Suprapubic skin (tissue), 4 donors: ENCODE data around the gene UMAD1. TPM values are rescaled to one million over a fixed set of nuclear protein-coding genes. Genes with fewer than 3 reads are reported as not detected.

Source experiments
- DNase-seq, 2 donors: peaks; one replicate each; pipeline ENCODE4 v3.0.0-alpha.2; 2019; ENCODE audit warnings: low spot score in 2 of 2
- H3K27ac ChIP-seq: fragments of 200-600 bp; sonication (generic); one replicate; pipeline ENCODE4 v1.5.1; 2019
- H3K27me3 ChIP-seq: fragments of 200-600 bp; sonication (generic); one replicate; pipeline ENCODE4 v1.5.1; 2019
- H3K36me3 ChIP-seq: fragments of 200-600 bp; sonication (generic); one replicate; pipeline ENCODE4 v1.5.1; 2019
- H3K4me1 ChIP-seq: fragments of 200-600 bp; sonication (generic); one replicate; pipeline ENCODE4 v1.5.1; 2019
- H3K4me3 ChIP-seq: fragments of 200-600 bp; sonication (generic); one replicate; pipeline ENCODE4 v1.5.1; 2019; ENCODE audit warnings: mild to moderate bottlenecking
- H3K9me3 ChIP-seq: fragments of 200-600 bp; sonication (generic); one replicate; pipeline ENCODE4 v1.5.1; 2019
- EP300 ChIP-seq: sonication (generic); formaldehyde crosslinking; IDR thresholded peaks from one replicate; pipeline ENCODE4 v1.6.1; 2017; ENCODE audit warnings: antibody characterized with exemption
- POLR2A ChIP-seq, 2 donors: fragments of 450-650 bp; IDR thresholded peaks; one replicate each; pipeline ENCODE4 v1.6.1; 2017; ENCODE audit warnings: antibody characterized with exemption in 2 of 2, mild to moderate bottlenecking in 2 of 2, moderate library complexity in 2 of 2
- POLR2AphosphoS5 ChIP-seq, 3 donors: sonication (generic); formaldehyde crosslinking; IDR thresholded peaks; one replicate each; pipeline ENCODE4 v1.6.1; 2017; ENCODE audit warnings: antibody characterized with exemption in 3 of 3
- WGBS: methylation state at CpG from one replicate; pipeline ENCODE4 v1.1.5; 2018; 5-methylcytosine and 5-hydroxymethylcytosine counted together
- total RNA-seq, 4 donors: library from RNA; depleted of rRNA; stranded (reverse); fragments of >200 nt; gene quantifications; one replicate each; pipeline ENCODE4 v1.1.0, GENCODE V29; 2016
- TF ChIP-seq, protein P1 (sequence below), 2 donors: fragments of 200-600 bp in 1 of 2; fragments of 450-650 bp in 1 of 2; sonication (generic) in 1 of 2; IDR thresholded peaks; one replicate each; pipeline ENCODE4 v1.5.1; 2016 to 2019; ENCODE audit warnings: antibody characterized with exemption in 2 of 2, mild to moderate bottlenecking in 1 of 2, moderate library complexity in 1 of 2

UMAD1 gene
- total RNA-seq, 4 donors from 2014 or later = 9.3 to 28.9 (median 17.7) TPM

- H3K36me3 ChIP-seq = no peaks in the 10 kb centered on the region
- H3K27me3 ChIP-seq = no peaks in the 10 kb centered on the region
- TF ChIP-seq POLR2A (IDR thresholded peaks at IDR 0.05) (no peak), EP300 (no peak), POLR2AphosphoS5 (IDR thresholded peaks at IDR 0.05) (no peak)
- H3K4me3 ChIP-seq = peak overlapping the region; percentile 3
- H3K9me3 ChIP-seq = no peaks in the 10 kb centered on the region
- H3K4me1 ChIP-seq = peaks cover 15% of the 10 kb centered on the region
- DNase-seq = no peak
- WGBS = 92% methylated on average over 4 of the region's 4 CpGs
- peak overlapping the region; percentile 38 for H3K27ac ChIP-seq
These were observed 48.4 kb downstream of the UMAD1 start for GRCh38 chr7:7688956-7689355.

GRCh38 chr7:7693881-7694280 is 53.3 kb downstream of the UMAD1 start:
- no peak overlapping the region for H3K4me3 ChIP-seq
- no peak for TF ChIP-seq POLR2A (IDR thresholded peaks at IDR 0.05)
- no peak for TF ChIP-seq EP300
- TF ChIP-seq, protein P1, sequence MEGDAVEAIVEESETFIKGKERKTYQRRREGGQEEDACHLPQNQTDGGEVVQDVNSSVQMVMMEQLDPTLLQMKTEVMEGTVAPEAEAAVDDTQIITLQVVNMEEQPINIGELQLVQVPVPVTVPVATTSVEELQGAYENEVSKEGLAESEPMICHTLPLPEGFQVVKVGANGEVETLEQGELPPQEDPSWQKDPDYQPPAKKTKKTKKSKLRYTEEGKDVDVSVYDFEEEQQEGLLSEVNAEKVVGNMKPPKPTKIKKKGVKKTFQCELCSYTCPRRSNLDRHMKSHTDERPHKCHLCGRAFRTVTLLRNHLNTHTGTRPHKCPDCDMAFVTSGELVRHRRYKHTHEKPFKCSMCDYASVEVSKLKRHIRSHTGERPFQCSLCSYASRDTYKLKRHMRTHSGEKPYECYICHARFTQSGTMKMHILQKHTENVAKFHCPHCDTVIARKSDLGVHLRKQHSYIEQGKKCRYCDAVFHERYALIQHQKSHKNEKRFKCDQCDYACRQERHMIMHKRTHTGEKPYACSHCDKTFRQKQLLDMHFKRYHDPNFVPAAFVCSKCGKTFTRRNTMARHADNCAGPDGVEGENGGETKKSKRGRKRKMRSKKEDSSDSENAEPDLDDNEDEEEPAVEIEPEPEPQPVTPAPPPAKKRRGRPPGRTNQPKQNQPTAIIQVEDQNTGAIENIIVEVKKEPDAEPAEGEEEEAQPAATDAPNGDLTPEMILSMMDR (IDR thresholded peaks at IDR 0.05) = no peak
- no peak for TF ChIP-seq POLR2AphosphoS5 (IDR thresholded peaks at IDR 0.05)
- peaks cover 23% of the 10 kb centered on the region for H3K4me1 ChIP-seq
- H3K27me3 ChIP-seq = no peaks in the 10 kb centered on the region
- H3K36me3 ChIP-seq = no peaks in the 10 kb centered on the region
- no peak for DNase-seq
- H3K27ac ChIP-seq = no peak overlapping the region
- no peaks in the 10 kb centered on the region for H3K9me3 ChIP-seq

- Histone ChIP-seq H3K36me3 (no peaks in the 10 kb centered on the region), H3K27me3 (no peaks in the 10 kb centered on the region), H3K9me3 (no peaks in the 10 kb centered on the region), H3K4me3 (no peak overlapping the region), H3K4me1 (peaks cover 23% of the 10 kb centered on the region), H3K27ac (no peak overlapping the region)
- TF ChIP-seq EP300 = no peak
- TF ChIP-seq POLR2A (IDR thresholded peaks at IDR 0.05) = no peak
- no peak for TF ChIP-seq POLR2AphosphoS5 (IDR thresholded peaks at IDR 0.05)
- TF ChIP-seq, protein P1 (IDR thresholded peaks at IDR 0.05) = no peak
- 85% methylated on average over 3 of the region's 3 CpGs for WGBS
- DNase-seq = no peak
These were observed 54.0 kb downstream of the UMAD1 start for GRCh38 chr7:7694542-7694941.

GRCh38 chr7:7695111-7695817 is 54.7 kb downstream of the UMAD1 start:
- DNase-seq = no peak
- Histone ChIP-seq H3K27me3 (no peaks in the 10 kb centered on the region), H3K36me3 (no peaks in the 10 kb centered on the region), H3K4me3 (no peak overlapping the region), H3K4me1 (peaks cover 25% of the 10 kb centered on the region), H3K27ac (peak overlapping the region; percentile 26), H3K9me3 (no peaks in the 10 kb centered on the region)
- no peak for TF ChIP-seq POLR2AphosphoS5 (IDR thresholded peaks at IDR 0.05)
- no peak for TF ChIP-seq POLR2A (IDR thresholded peaks at IDR 0.05)
- TF ChIP-seq, protein P1 (IDR thresholded peaks at IDR 0.05) = no peak
- TF ChIP-seq EP300 = no peak
- WGBS = 57% methylated on average over 5 of the region's 5 CpGs

- no peak overlapping the region for H3K4me3 ChIP-seq
- no peaks in the 10 kb centered on the region for H3K27me3 ChIP-seq
- H3K27ac ChIP-seq = peak overlapping the region; percentile 54
- H3K9me3 ChIP-seq = no peaks in the 10 kb centered on the region
- WGBS = 48% methylated on average over 3 of the region's 3 CpGs
- no peak for TF ChIP-seq POLR2A (IDR thresholded peaks at IDR 0.05)
- TF ChIP-seq, protein P1 (IDR thresholded peaks at IDR 0.05) = no peak
- no peak for TF ChIP-seq POLR2AphosphoS5 (IDR thresholded peaks at IDR 0.05)
- TF ChIP-seq EP300 = no peak
- no peak for DNase-seq
- no peaks in the 10 kb centered on the region for H3K36me3 ChIP-seq
- peaks cover 25% of the 10 kb centered on the region for H3K4me1 ChIP-seq
These were observed 56.0 kb downstream of the UMAD1 start for GRCh38 chr7:7696458-7697119.
